A549 (cell line): ENCODE results near the gene MGAT3. TPM values are rescaled to one million over a fixed set of nuclear protein-coding genes. Genes with fewer than 3 reads are reported as not detected.

Experiments used
- ATAC-seq, 2 experiments: fragments of 200-7000 bp in 1 of 2; fragments of >200 bp in 1 of 2; cut with Nextera tagmentation in 1 of 2; cut with Tn5 transposase in 1 of 2; 3 replicates each; pipeline versions ENCODE4 v1.8.0 to v1.9.1; 2018 to 2020; ENCODE audit warnings: mild to moderate bottlenecking in 1 of 2, moderate library complexity in 1 of 2
- CTCF ChIA-PET: fragments of 300-600 bp; sonication (Branson Sonifier 250); formaldehyde crosslinking; extraction: SDS; loops from one replicate; lab custom pipeline; 2021; ENCODE audit warnings: antibody characterized with exemption, inconsistent platforms; lab: Yijun Ruan, JAX
- POLR2A ChIA-PET: fragments of 350-600 bp; formaldehyde crosslinking; extraction: SDS; loops from one replicate; lab custom pipeline; 2021; ENCODE audit warnings: antibody characterized with exemption, inconsistent platforms; lab: Yijun Ruan, JAX
- DNase-seq, 2 experiments: peaks; one replicate each; pipeline versions ENCODE4 v3.0.0 to v3.0.0-alpha.2; 2011 to 2016; ENCODE audit warnings: low read depth in 1 of 2, low spot score in 1 of 2
- FAIRE-seq: peaks from 2 replicates; lab custom pipeline; 2011; peaks lifted over from hg19 to GRCh38; lab: Jason Lieb, UNC
- H3K27ac ChIP-seq, 2 experiments: fragments of >200 bp; sonication (Bioruptor Twin); formaldehyde crosslinking; 3 replicates each; pipeline ENCODE4 v1.5.1; 2016 to 2017
- H3K4me1 ChIP-seq: fragments of >200 bp; sonication (Bioruptor Twin); formaldehyde crosslinking; 3 replicates; pipeline ENCODE4 v1.6.1; 2016
- H3K4me2 ChIP-seq: fragments of >200 bp; sonication (Bioruptor Twin); formaldehyde crosslinking; 3 replicates; pipeline ENCODE4 v1.6.1; 2016
- H3K4me3 ChIP-seq: fragments of >200 bp; sonication (Bioruptor Twin); formaldehyde crosslinking; 3 replicates; pipeline ENCODE4 v1.5.1; 2016
- H3K9me3 ChIP-seq: fragments of >200 bp; sonication (Bioruptor Twin); formaldehyde crosslinking; 3 replicates; pipeline ENCODE4 v1.6.1; 2016
- BHLHE40 ChIP-seq: IDR thresholded peaks from 2 replicates; pipeline ENCODE4 v1.6.1; 2012; ENCODE audit warnings: low read depth, low read length, inconsistent platforms
- CBX2 ChIP-seq: fragments of 200-600 bp; sonication (generic); IDR thresholded peaks from 2 replicates; pipeline ENCODE4 v1.6.1; 2016; ENCODE audit warnings: low read depth, mild to moderate bottlenecking, borderline replicate concordance
- CBX8 ChIP-seq: fragments of 200-600 bp; sonication (generic); IDR thresholded peaks from 2 replicates; pipeline ENCODE4 v1.6.1; 2016
- CEBPB ChIP-seq, 2 experiments: fragments of >200 bp in 1 of 2; sonication (Bioruptor Twin) in 1 of 2; formaldehyde crosslinking in 1 of 2; IDR thresholded peaks; 2 replicates each; pipeline ENCODE4 v1.6.1; 2012 to 2016
- CHD2 ChIP-seq: fragments of 150-350 bp; IDR thresholded peaks from 2 replicates; pipeline ENCODE4 v1.6.1; 2014; ENCODE audit warnings: low read length; ENCODE audit not compliant: partially characterized antibody
- FOSB ChIP-seq: fragments of 250-450 bp; sonication (Bioruptor Pico); IDR thresholded peaks from 2 replicates; pipeline ENCODE4 v1.5.0; 2020; ENCODE audit warnings: mild to moderate bottlenecking, moderate library complexity
- GATA3 ChIP-seq: IDR thresholded peaks from 2 replicates; pipeline ENCODE4 v1.6.1; 2012; ENCODE audit warnings: borderline replicate concordance
- HDAC2 ChIP-seq: fragments of 200-600 bp; sonication (generic); IDR thresholded peaks from 2 replicates; pipeline ENCODE4 v1.6.1; 2016
- HEYL ChIP-seq: fragments of 250-450 bp; sonication (Bioruptor Pico); IDR thresholded peaks from 2 replicates; pipeline ENCODE4 v1.8.0; 2021; ENCODE audit warnings: mild to moderate bottlenecking, moderate library complexity
- HOXA7 ChIP-seq: fragments of 250-450 bp; sonication (Bioruptor Pico); IDR thresholded peaks from 2 replicates; pipeline ENCODE4 v1.5.0; 2020; ENCODE audit warnings: mild to moderate bottlenecking, moderate library complexity
- HOXB13 ChIP-seq: fragments of 250-450 bp; sonication (Bioruptor Pico); IDR thresholded peaks from 2 replicates; pipeline ENCODE4 v1.5.0; 2020; ENCODE audit warnings: low read depth, mild to moderate bottlenecking, moderate library complexity
- JUN ChIP-seq, 2 experiments: fragments of >200 bp; sonication (Bioruptor Twin); formaldehyde crosslinking; IDR thresholded peaks; 2 replicates in 1 of 2; 3 replicates in 1 of 2; pipeline ENCODE4 v1.6.1; 2016 to 2017
- KDM1A ChIP-seq: fragments of 200-600 bp; sonication (generic); IDR thresholded peaks from 2 replicates; pipeline ENCODE4 v1.6.1; 2016; ENCODE audit warnings: low read depth, mild to moderate bottlenecking
- MAFK ChIP-seq: fragments of 450-650 bp; IDR thresholded peaks from 2 replicates; pipeline ENCODE4 v1.6.1; 2014; ENCODE audit not compliant: partially characterized antibody
- POLR2AphosphoS2 ChIP-seq: conservative IDR thresholded peaks from 2 replicates; pipeline ENCODE4 v1.6.1; 2012; ENCODE audit warnings: low read length, improper control_type of control experiment, inconsistent platforms
- RARB ChIP-seq: fragments of 250-450 bp; sonication (Bioruptor Pico); IDR thresholded peaks from 2 replicates; pipeline ENCODE4 v1.8.0; 2021; ENCODE audit warnings: mild to moderate bottlenecking, moderate library complexity
- RCOR1 ChIP-seq: fragments of 150-350 bp; IDR thresholded peaks from 2 replicates; pipeline ENCODE4 v1.6.1; 2014; ENCODE audit warnings: antibody characterized with exemption, low read length, low read depth
- RFX5 ChIP-seq: fragments of 450-650 bp; IDR thresholded peaks from 2 replicates; pipeline ENCODE4 v1.7.1; 2014; ENCODE audit warnings: antibody characterized with exemption, mild to moderate bottlenecking, moderate library complexity
- SMC3 ChIP-seq: fragments of >200 bp; sonication (Bioruptor Twin); formaldehyde crosslinking; IDR thresholded peaks from 3 replicates; pipeline ENCODE4 v1.6.1; 2018; ENCODE audit warnings: inconsistent platforms
- TFCP2L1 ChIP-seq: fragments of 250-450 bp; sonication (Bioruptor Pico); IDR thresholded peaks from 2 replicates; pipeline ENCODE4 v1.5.0; 2021; ENCODE audit warnings: mild to moderate bottlenecking
- ZNF302 ChIP-seq: fragments of 250-450 bp; sonication (Bioruptor Pico); IDR thresholded peaks from 2 replicates; pipeline ENCODE4 v1.9.0; 2021; ENCODE audit warnings: inconsistent platforms, mild to moderate bottlenecking, moderate library complexity
- WGBS: methylation state at CpG from one replicate; pipeline ENCODE4 v1.1.6; 2017; ENCODE audit errors: missing lambda C conversion rate; 5-methylcytosine and 5-hydroxymethylcytosine counted together
- polyA plus RNA-seq, 4 experiments: library from polyadenylated mRNA; depleted of rRNA in 3 of 4; stranded (reverse); fragments of >200 nt; fragmentation: RNase III in 1 of 4; extraction: RNeasy Plus Mini Kit Qiagen cat#74134 plus additional on column Dnase treatment in 1 of 4; gene quantifications; 2 replicates in 3 of 4; 3 replicates in 1 of 4; pipeline ENCODE4 v1.2.3, GENCODE V29; 2011 to 2017
- TF ChIP-seq, protein P1 (sequence below): IDR thresholded peaks from 2 replicates; pipeline ENCODE4 v1.6.1; 2012
- TF ChIP-seq, protein P2 (sequence below): fragments of 150-350 bp; IDR thresholded peaks from 2 replicates; pipeline ENCODE4 v1.6.1; 2014; ENCODE audit warnings: low read depth, mild to moderate bottlenecking, low read length
- TF ChIP-seq, protein P3 (sequence below): IDR thresholded peaks from 2 replicates; pipeline ENCODE4 v1.6.1; 2012; ENCODE audit warnings: low read depth, borderline replicate concordance
- TF ChIP-seq, protein P4 (sequence below): fragments of 450-650 bp; IDR thresholded peaks from 2 replicates; pipeline ENCODE4 v1.6.1; 2014; ENCODE audit warnings: antibody characterized with exemption
- TF ChIP-seq, protein P5 (sequence below): fragments of >200 bp; sonication (Bioruptor Twin); formaldehyde crosslinking; IDR thresholded peaks from 2 replicates; pipeline ENCODE4 v1.6.1; 2016

MGAT3 gene
- polyA plus RNA-seq, 2 of the 4 experiments (the other 2 are of a cell fraction): 0.62 to 0.84 TPM

DNA sequence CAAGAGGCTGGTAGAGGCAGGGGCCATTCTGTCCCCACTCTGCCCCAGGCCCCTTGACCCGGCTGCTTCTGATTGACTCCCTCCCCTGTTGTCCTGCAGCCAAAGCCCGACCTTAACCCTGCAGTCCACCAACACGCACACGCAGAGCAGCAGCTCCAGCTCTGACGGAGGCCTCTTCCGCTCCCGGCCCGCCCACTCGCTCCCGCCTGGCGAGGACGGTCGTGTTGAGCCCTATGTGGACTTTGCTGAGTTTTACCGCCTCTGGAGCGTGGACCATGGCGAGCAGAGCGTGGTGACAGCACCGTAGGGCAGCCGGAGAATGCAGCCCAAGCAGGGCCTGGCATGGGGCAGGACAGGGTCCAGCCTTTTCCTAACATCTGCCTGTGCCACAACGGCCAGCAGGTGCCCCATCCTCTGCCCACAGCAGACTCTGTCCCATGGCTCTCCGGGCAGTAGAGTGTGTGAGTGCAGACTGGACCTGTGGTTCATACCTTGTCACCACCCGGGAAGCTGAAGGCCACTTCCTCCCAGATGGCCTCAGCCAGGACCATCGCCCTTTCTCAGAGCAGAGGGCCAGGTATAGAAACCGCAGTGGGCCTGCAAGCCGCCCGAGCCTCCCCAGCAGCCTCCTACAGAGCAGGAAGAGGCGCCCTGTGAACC lies 26.8 kb upstream of the MGAT3 start:
- FAIRE-seq (no peak), ATAC-seq (no peak), DNase-seq (no peak)
- Histone ChIP-seq H3K4me3 (no peak overlapping the region), H3K27ac (no peak overlapping the region), H3K9me3 (no peaks in the 10 kb centered on the region), H3K4me2 (no peak overlapping the region), H3K4me1 (no peaks in the 10 kb centered on the region)
- ChIA-PET CTCF (interaction anchor here (0.6 kb wide), 1 partner anchor 88 kb away, joined by 5 read pairs; no protein-coding TSS in a partner anchor), POLR2A (no interaction called here)
- WGBS: 85% methylated on average over 20 of the region's 27 CpGs
- TF ChIP-seq HOXA7 (CRISPR knock-in tag) (no peak), MAFK (no peak), SMC3 (no peak), RARB (CRISPR knock-in tag) (no peak), CBX2 (no peak), TFCP2L1 (CRISPR knock-in tag) (no peak), CHD2 (no peak), CBX8 (no peak), POLR2AphosphoS2 (no peak), HEYL (CRISPR knock-in tag) (no peak), GATA3 (no peak), JUN (IDR thresholded peaks at IDR 0.05) (no peak)
- TF ChIP-seq, protein P1, sequence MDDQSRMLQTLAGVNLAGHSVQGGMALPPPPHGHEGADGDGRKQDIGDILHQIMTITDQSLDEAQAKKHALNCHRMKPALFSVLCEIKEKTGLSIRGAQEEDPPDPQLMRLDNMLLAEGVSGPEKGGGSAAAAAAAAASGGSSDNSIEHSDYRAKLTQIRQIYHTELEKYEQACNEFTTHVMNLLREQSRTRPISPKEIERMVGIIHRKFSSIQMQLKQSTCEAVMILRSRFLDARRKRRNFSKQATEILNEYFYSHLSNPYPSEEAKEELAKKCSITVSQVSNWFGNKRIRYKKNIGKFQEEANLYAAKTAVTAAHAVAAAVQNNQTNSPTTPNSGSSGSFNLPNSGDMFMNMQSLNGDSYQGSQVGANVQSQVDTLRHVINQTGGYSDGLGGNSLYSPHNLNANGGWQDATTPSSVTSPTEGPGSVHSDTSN: no peak
- TF ChIP-seq, protein P2, sequence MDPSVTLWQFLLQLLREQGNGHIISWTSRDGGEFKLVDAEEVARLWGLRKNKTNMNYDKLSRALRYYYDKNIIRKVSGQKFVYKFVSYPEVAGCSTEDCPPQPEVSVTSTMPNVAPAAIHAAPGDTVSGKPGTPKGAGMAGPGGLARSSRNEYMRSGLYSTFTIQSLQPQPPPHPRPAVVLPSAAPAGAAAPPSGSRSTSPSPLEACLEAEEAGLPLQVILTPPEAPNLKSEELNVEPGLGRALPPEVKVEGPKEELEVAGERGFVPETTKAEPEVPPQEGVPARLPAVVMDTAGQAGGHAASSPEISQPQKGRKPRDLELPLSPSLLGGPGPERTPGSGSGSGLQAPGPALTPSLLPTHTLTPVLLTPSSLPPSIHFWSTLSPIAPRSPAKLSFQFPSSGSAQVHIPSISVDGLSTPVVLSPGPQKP: no peak
- TF ChIP-seq, protein P3, sequence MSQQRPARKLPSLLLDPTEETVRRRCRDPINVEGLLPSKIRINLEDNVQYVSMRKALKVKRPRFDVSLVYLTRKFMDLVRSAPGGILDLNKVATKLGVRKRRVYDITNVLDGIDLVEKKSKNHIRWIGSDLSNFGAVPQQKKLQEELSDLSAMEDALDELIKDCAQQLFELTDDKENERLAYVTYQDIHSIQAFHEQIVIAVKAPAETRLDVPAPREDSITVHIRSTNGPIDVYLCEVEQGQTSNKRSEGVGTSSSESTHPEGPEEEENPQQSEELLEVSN: no peak

DNA sequence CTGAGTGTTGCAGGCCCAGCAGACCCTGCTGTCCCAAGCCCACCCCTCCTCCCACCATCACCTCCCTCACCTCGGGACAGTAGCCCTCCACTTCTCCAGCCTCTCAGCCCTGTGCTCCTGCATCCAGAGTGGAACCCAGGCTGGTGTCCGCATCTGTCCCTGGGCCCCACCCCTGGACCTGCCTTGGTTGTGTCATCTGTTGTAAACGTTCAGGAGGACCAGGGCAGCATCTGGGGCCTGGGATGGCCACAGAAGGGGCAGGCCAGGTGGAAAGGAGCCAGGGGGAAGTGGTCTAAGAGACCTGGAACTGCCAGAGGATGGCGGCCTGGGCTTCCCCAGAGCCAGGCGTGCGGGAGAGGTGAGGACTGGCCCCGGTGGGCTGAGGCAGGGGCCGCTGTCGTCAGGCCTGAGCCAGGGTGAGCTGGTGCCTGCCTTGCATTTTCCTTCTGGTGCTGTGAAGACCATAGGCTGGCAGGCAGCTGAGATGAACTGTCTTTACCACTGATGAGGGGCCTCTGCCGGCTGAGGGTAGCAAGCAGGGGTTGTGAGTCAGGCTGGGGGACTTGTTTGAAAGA lies 26.1 kb upstream of the MGAT3 start:
- ChIA-PET CTCF (interaction anchor here (0.6 kb wide), 1 partner anchor 87 kb away, joined by 5 read pairs; no protein-coding TSS in a partner anchor), POLR2A (interaction anchor here (0.6 kb wide), 1 partner anchor 111 kb away, joined by 5 read pairs; no protein-coding TSS in a partner anchor)
- H3K4me1 ChIP-seq: no peaks in the 10 kb centered on the region
- no peak for FAIRE-seq
- no peak overlapping the region for H3K27ac ChIP-seq
- TF ChIP-seq ZNF302 (CRISPR knock-in tag) (no peak), CEBPB (IDR thresholded peaks at IDR 0.05) (no peak)
- TF ChIP-seq, protein P3: no peak
- no peaks in the 10 kb centered on the region for H3K9me3 ChIP-seq
- H3K4me3 ChIP-seq: no peak overlapping the region
- ATAC-seq: no peak
- WGBS: 90% methylated on average over 8 of the region's 10 CpGs
- no peak for DNase-seq
- no peak overlapping the region for H3K4me2 ChIP-seq

DNA sequence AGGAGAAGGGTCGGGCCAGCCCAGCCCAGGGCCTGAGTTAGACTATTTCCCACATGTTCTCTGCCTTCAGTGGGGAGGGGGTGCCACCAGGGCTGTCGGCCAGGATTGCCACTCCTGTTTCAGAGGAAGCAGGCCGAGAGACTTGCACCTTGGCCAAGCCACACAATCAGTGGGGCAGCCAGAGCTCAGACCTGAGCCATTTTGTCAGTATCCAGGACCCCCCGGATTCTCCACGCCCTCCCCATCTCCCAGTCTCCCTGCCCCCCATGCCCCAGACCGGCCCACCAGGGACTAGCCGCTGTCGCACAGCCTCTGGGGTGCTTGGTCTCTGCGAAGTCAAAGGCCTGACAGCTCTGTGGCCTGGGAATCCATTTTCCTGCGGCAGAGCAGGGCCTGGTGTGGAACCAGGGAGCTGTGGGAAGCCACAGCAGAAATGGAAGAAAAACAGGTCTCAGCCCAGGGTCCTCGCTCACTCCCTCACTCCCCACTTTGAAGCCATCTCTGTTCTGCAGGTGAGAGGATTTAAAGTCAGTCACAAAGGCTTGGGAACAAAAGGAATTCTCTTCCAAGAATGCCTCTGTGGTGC lies 25.5 kb upstream of the MGAT3 start:
- FAIRE-seq: no peak
- no peak for ATAC-seq
- POLR2A ChIA-PET: interaction anchor here (0.6 kb wide), 1 partner anchor 111 kb away, joined by 5 read pairs; no protein-coding TSS in a partner anchor
- CTCF ChIA-PET: no interaction called here
- no peaks in the 10 kb centered on the region for H3K4me1 ChIP-seq
- DNase-seq: no peak
- no peak overlapping the region for H3K4me2 ChIP-seq
- 90% methylated on average over 5 of the region's 11 CpGs for WGBS
- H3K4me3 ChIP-seq: no peak overlapping the region
- no peaks in the 10 kb centered on the region for H3K9me3 ChIP-seq
- no peak overlapping the region for H3K27ac ChIP-seq
- TF ChIP-seq RCOR1 (no peak), KDM1A (no peak), RARB (CRISPR knock-in tag) (no peak), CHD2 (no peak), HDAC2 (no peak), BHLHE40 (no peak), RFX5 (no peak), HOXB13 (no peak), FOSB (CRISPR knock-in tag) (no peak)
- TF ChIP-seq, protein P3: no peak
- TF ChIP-seq, protein P4, sequence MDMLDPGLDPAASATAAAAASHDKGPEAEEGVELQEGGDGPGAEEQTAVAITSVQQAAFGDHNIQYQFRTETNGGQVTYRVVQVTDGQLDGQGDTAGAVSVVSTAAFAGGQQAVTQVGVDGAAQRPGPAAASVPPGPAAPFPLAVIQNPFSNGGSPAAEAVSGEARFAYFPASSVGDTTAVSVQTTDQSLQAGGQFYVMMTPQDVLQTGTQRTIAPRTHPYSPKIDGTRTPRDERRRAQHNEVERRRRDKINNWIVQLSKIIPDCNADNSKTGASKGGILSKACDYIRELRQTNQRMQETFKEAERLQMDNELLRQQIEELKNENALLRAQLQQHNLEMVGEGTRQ: no peak
- TF ChIP-seq, protein P5, sequence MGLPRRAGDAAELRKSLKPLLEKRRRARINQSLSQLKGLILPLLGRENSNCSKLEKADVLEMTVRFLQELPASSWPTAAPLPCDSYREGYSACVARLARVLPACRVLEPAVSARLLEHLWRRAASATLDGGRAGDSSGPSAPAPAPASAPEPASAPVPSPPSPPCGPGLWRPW: no peak
